Ascending aorta (tissue), 2 donors: ENCODE results near the gene ARAP2. TPM values are rescaled to one million over a fixed set of nuclear protein-coding genes. Genes with fewer than 3 reads are reported as not detected.
"Not testable (repeated sequence)": the region's sequence is repeated elsewhere in the genome, so short reads cannot be mapped to it uniquely, and the experiment has no call there.

Experiments
- DNase-seq, 2 donors: peaks; one replicate each; pipeline ENCODE4 v3.0.0-alpha.2; 2019; ENCODE audit warnings: low spot score in 2 of 2
- H3K27ac ChIP-seq, 2 donors: fragments of 200-600 bp; sonication (generic); one replicate each; pipeline ENCODE4 v1.5.1; 2016 to 2017; ENCODE audit warnings: mild to moderate bottlenecking in 1 of 2
- H3K27me3 ChIP-seq: fragments of 200-600 bp; sonication (generic); one replicate; pipeline ENCODE4 v1.5.1; 2017
- H3K36me3 ChIP-seq, 2 donors: fragments of 200-600 bp; sonication (generic); one replicate each; pipeline ENCODE4 v1.5.1; 2016
- H3K4me1 ChIP-seq, 2 donors: fragments of 200-600 bp; sonication (generic); one replicate each; pipeline ENCODE4 v1.5.1; 2016 to 2017; ENCODE audit warnings: mild to moderate bottlenecking in 1 of 2
- H3K4me3 ChIP-seq, 2 donors: fragments of 200-600 bp; sonication (generic); one replicate each; pipeline ENCODE4 v1.5.1; 2016 to 2017; ENCODE audit warnings: mild to moderate bottlenecking in 1 of 2
- H3K9me3 ChIP-seq, 2 donors: fragments of 200-600 bp; sonication (generic); one replicate each; pipeline ENCODE4 v1.5.1; 2016
- CTCF ChIP-seq, 3 experiments: fragments of 200-600 bp in 2 of 3; fragments of 450-650 bp in 1 of 3; sonication (generic) in 2 of 3; IDR thresholded peaks; one replicate each; pipeline ENCODE4 v1.5.1; 2016 to 2019; ENCODE audit warnings: antibody characterized with exemption in 3 of 3, mild to moderate bottlenecking in 1 of 3, moderate library complexity in 1 of 3
- intact Hi-C: fragments of 100-400 bp; cut with DNase I; formaldehyde crosslinking; loops from one replicate; pipeline ENCODE4 v1.15.1; 2023
- total RNA-seq: library from RNA; depleted of rRNA; stranded (reverse); fragments of >200 nt; gene quantifications from one replicate; pipeline ENCODE4 v1.1.0, GENCODE V29; 2016

The ARAP2 gene
- total RNA-seq, 1 donor from 2014 or later = 12.2 TPM

DNA sequence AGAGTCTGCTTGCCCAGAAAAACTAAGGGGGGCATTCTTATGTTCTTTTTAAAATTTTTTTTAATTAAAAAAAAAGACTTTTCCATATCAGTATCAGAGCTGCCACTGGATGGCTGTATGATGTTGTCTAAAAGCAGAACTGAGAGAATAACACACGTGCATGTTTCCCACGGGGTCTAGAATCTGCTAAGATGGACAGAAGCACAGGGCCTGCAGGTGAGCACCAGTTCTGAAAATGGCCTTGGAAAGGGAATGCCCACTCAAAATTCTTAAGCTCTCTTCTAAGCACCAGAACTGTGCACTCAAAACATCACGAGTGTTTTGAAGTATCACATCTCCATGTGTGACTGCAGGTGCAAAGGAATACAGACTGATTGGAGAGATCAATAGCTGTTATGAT, 61.1 kb downstream of the ARAP2 start:
- H3K27ac ChIP-seq = no peak overlapping the region
- H3K27me3 ChIP-seq = no peaks in the 10 kb centered on the region
- intact Hi-C loops = no loop called here
- no peaks in the 10 kb centered on the region for H3K9me3 ChIP-seq
- no peaks in the 10 kb centered on the region for H3K36me3 ChIP-seq
- no peaks in the 10 kb centered on the region for H3K4me1 ChIP-seq
- H3K4me3 ChIP-seq = no peak overlapping the region
- no peak for TF ChIP-seq CTCF (IDR thresholded peaks at IDR 0.05)
- no peak for DNase-seq

- H3K4me1 ChIP-seq, DNase-seq, H3K27ac ChIP-seq, intact Hi-C loops, H3K27me3 ChIP-seq, H3K36me3 ChIP-seq, H3K4me3 ChIP-seq, H3K9me3 ChIP-seq: not testable (repeated sequence)
These were observed 62.0 kb downstream of the ARAP2 start for GRCh38 chr4:36182315-36182714.

- Histone ChIP-seq H3K4me1 (no peaks in the 10 kb centered on the region), H3K4me3 (no peak overlapping the region), H3K9me3 (no peaks in the 10 kb centered on the region), H3K27me3 (no peaks in the 10 kb centered on the region), H3K36me3 (no peaks in the 10 kb centered on the region), H3K27ac (no peak overlapping the region)
- TF ChIP-seq CTCF (IDR thresholded peaks at IDR 0.05) = no peak
- intact Hi-C loops = no loop called here
- no peak for DNase-seq
These were observed 64.1 kb downstream of the ARAP2 start for GRCh38 chr4:36180206-36180605.

DNA sequence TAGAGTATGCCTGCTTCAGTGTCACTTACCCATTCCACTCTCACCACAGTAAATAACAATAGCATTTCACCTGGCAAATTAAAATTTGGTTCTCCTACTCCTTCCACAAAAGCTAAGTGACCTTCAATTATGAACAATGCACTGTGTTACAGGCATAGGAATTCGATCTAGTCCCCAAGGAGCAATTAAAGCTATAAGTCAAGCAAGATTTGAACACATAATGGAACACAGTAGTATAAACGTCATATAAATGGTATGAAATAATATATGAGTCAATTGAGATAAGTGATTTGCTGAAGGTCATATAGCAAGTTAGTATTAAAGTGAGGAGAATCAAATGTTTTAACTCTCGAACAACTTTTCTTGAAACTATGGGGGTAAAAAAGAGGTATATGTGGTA, 65.8 kb downstream of the ARAP2 start:
- Histone ChIP-seq H3K4me1 (no peaks in the 10 kb centered on the region), H3K9me3 (no peaks in the 10 kb centered on the region), H3K27ac (no peak overlapping the region), H3K36me3 (no peaks in the 10 kb centered on the region), H3K4me3 (no peak overlapping the region), H3K27me3 (no peaks in the 10 kb centered on the region)
- TF ChIP-seq CTCF (IDR thresholded peaks at IDR 0.05) = no peak
- DNase-seq = no peak
- intact Hi-C loops = no loop called here

DNA sequence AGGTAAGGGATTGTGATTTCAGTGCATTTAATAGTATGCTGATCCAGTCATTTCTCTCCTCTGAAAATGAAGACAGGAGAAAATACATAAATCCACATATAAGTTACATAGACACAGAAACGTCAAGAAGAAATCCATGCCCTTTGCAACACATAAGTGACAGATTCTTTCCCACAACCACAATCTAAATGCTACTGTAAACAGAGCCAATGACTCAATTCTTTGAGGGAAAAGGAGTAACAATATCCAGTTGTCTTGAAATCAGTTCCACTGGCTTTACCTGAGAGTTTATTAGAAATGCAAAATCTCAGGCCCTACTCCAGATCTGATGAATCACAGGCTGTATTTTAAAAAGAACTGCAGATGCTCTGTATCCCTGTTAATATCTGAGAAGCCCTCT, 66.4 kb downstream of the ARAP2 start:
- no peak overlapping the region for H3K27ac ChIP-seq
- H3K9me3 ChIP-seq = no peaks in the 10 kb centered on the region
- no peaks in the 10 kb centered on the region for H3K36me3 ChIP-seq
- no peaks in the 10 kb centered on the region for H3K4me1 ChIP-seq
- intact Hi-C loops = no loop called here
- no peak for DNase-seq
- no peaks in the 10 kb centered on the region for H3K27me3 ChIP-seq
- TF ChIP-seq CTCF (IDR thresholded peaks at IDR 0.05) = no peak
- H3K4me3 ChIP-seq = no peak overlapping the region

DNA sequence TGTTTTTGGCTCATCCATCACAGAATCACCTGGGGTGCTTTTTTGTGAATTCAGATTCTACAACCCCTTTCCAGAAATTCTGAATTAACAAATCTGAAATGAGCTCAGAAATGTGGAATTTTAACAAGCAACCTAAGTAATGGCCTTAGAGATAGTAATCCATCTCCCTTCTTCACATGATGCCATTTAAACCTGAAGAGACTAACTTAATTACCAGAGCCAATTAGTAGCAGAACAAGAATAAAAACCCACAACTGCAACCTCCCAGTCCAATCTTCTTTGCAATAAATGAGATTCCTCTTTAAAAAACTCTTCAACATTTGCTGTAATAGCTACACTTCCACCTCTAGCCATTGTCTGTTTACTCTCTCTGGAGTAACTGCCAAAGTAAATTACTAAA, 69.7 kb downstream of the ARAP2 start:
- intact Hi-C loops = no loop called here
- Histone ChIP-seq H3K36me3 (no peaks in the 10 kb centered on the region), H3K4me3 (no peak overlapping the region), H3K27ac (no peak overlapping the region), H3K9me3 (no peaks in the 10 kb centered on the region), H3K27me3 (no peaks in the 10 kb centered on the region), H3K4me1 (no peaks in the 10 kb centered on the region)
- TF ChIP-seq CTCF (IDR thresholded peaks at IDR 0.05) = no peak
- DNase-seq = no peak
